HCT116 (cell line): ENCODE results near the gene JSRP1.

Experiments
- CEBPB ChIP-seq: IDR thresholded peaks from 2 replicates; pipeline ENCODE4 v1.6.1; 2012; ENCODE audit warnings: low read depth
- ELF1 ChIP-seq: IDR thresholded peaks from 2 replicates; pipeline ENCODE4 v1.6.1; 2012; ENCODE audit warnings: low read depth, borderline replicate concordance
- EZH2 ChIP-seq: fragments of 200-600 bp; sonication (generic); IDR thresholded peaks from 2 replicates; pipeline ENCODE4 v1.6.1; 2017; ENCODE audit warnings: antibody characterized with exemption, mixed run types
- EZH2phosphoT487 ChIP-seq: fragments of 200-600 bp; IDR thresholded peaks from 2 replicates; pipeline ENCODE4 v1.6.1; 2018; ENCODE audit warnings: antibody characterized with exemption, borderline replicate concordance
- JUND ChIP-seq: IDR thresholded peaks from 2 replicates; pipeline ENCODE4 v1.6.1; 2012
- POLR2AphosphoS5 ChIP-seq: IDR thresholded peaks from 2 replicates; pipeline ENCODE4 v1.6.1; 2011; ENCODE audit warnings: mild to moderate bottlenecking, low read depth, low read length, moderate library complexity
- SIN3A ChIP-seq: IDR thresholded peaks from 2 replicates; pipeline ENCODE4 v1.6.1; 2012; ENCODE audit warnings: low read depth
- SP1 ChIP-seq: IDR thresholded peaks from 2 replicates; pipeline ENCODE4 v1.6.1; 2012; ENCODE audit warnings: low read depth
- TF ChIP-seq, protein P1 (sequence below), 3 experiments: fragments of 200-600 bp in 1 of 3; sonication (generic) in 1 of 3; IDR thresholded peaks in 2 of 3; conservative IDR thresholded peaks in 1 of 3; 2 replicates each; pipeline ENCODE4 v1.5.1; 2012 to 2017; ENCODE audit warnings: low read depth in 2 of 3, low read length in 2 of 3, antibody characterized with exemption in 1 of 3, borderline replicate concordance in 1 of 3, control low read depth in 1 of 3, mild to moderate bottlenecking in 1 of 3, mixed read lengths in 1 of 3, mixed run types in 1 of 3, moderate library complexity in 1 of 3; ENCODE audit not compliant: insufficient read depth in 1 of 3
- TF ChIP-seq, protein P2 (sequence below): IDR thresholded peaks from 2 replicates; pipeline ENCODE4 v1.6.1; 2012; ENCODE audit warnings: low read depth

DNA sequence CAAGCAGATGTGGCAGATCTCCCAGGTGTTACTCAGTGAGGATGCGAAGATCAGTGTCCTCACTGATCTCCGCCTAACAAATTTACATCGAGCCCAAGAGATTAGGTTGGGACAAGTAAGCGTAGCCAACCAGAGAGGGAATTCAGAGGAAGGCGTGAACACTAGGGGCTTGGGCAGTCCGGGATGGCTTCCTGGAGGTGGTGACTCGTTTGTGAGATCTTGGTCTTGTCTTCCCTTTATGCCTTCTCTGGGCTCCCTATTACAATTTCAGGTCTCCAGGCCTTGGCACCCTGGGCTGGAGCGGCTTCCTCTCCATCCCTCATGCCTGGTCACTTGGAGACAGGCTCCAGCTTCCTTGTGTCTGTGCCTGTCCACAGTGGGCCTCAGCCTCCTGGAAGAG, 13.4 kb downstream of the JSRP1 start:
- TF ChIP-seq, protein P1, sequence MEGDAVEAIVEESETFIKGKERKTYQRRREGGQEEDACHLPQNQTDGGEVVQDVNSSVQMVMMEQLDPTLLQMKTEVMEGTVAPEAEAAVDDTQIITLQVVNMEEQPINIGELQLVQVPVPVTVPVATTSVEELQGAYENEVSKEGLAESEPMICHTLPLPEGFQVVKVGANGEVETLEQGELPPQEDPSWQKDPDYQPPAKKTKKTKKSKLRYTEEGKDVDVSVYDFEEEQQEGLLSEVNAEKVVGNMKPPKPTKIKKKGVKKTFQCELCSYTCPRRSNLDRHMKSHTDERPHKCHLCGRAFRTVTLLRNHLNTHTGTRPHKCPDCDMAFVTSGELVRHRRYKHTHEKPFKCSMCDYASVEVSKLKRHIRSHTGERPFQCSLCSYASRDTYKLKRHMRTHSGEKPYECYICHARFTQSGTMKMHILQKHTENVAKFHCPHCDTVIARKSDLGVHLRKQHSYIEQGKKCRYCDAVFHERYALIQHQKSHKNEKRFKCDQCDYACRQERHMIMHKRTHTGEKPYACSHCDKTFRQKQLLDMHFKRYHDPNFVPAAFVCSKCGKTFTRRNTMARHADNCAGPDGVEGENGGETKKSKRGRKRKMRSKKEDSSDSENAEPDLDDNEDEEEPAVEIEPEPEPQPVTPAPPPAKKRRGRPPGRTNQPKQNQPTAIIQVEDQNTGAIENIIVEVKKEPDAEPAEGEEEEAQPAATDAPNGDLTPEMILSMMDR (IDR thresholded peaks at IDR 0.05 in 2 of 3, conservative IDR thresholded peaks at IDR 0.05 in 1 of 3; ENCODE audit: borderline replicate concordance in 1 of 3, insufficient read depth in 1 of 3, low read depth in 2 of 3, low read length in 2 of 3) = no peak
- TF ChIP-seq EZH2 = no peak
- no peak for TF ChIP-seq CEBPB
- no peak for TF ChIP-seq SIN3A
- TF ChIP-seq ELF1 = no peak
- no peak for TF ChIP-seq EZH2phosphoT487
- TF ChIP-seq, protein P2, sequence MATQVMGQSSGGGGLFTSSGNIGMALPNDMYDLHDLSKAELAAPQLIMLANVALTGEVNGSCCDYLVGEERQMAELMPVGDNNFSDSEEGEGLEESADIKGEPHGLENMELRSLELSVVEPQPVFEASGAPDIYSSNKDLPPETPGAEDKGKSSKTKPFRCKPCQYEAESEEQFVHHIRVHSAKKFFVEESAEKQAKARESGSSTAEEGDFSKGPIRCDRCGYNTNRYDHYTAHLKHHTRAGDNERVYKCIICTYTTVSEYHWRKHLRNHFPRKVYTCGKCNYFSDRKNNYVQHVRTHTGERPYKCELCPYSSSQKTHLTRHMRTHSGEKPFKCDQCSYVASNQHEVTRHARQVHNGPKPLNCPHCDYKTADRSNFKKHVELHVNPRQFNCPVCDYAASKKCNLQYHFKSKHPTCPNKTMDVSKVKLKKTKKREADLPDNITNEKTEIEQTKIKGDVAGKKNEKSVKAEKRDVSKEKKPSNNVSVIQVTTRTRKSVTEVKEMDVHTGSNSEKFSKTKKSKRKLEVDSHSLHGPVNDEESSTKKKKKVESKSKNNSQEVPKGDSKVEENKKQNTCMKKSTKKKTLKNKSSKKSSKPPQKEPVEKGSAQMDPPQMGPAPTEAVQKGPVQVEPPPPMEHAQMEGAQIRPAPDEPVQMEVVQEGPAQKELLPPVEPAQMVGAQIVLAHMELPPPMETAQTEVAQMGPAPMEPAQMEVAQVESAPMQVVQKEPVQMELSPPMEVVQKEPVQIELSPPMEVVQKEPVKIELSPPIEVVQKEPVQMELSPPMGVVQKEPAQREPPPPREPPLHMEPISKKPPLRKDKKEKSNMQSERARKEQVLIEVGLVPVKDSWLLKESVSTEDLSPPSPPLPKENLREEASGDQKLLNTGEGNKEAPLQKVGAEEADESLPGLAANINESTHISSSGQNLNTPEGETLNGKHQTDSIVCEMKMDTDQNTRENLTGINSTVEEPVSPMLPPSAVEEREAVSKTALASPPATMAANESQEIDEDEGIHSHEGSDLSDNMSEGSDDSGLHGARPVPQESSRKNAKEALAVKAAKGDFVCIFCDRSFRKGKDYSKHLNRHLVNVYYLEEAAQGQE = no peak
- no peak for TF ChIP-seq SP1
- no peak for TF ChIP-seq POLR2AphosphoS5
- no peak for TF ChIP-seq JUND
